NCI-H187 (cell line): ENCODE data around the gene PREX1.

Experiments
- DNase-seq, 2 experiments: peaks; one replicate each; lab custom pipeline; 2025; lab: John Stamatoyannopoulos, UW

The PREX1 gene

GRCh38 chr20:48680650-48681049 is 147.1 kb downstream of the PREX1 start:
- DNase-seq, result no peak

- peak; percentile 63 to 69 for DNase-seq
Measured at GRCh38 chr20:48679599-48679998, 148.2 kb downstream of the PREX1 start.

GRCh38 chr20:48679011-48679410 is 148.8 kb downstream of the PREX1 start:
- no peak for DNase-seq

- DNase-seq, result no peak
Measured at GRCh38 chr20:48678421-48678820, 149.4 kb downstream of the PREX1 start.

- peak in 1 of 2 experiments; percentile 13 for DNase-seq
Measured at GRCh38 chr20:48676795-48677460, 150.9 kb downstream of the PREX1 start.

- DNase-seq, result no peak
Measured at GRCh38 chr20:48676125-48676524, 151.7 kb downstream of the PREX1 start.

- DNase-seq, result no peak
Measured at GRCh38 chr20:48674461-48674860, 153.3 kb downstream of the PREX1 start.

GRCh38 chr20:48673507-48673906 is 154.3 kb downstream of the PREX1 start:
- no peak for DNase-seq

GRCh38 chr20:48672324-48672723 is 155.5 kb downstream of the PREX1 start:
- DNase-seq, result no peak

- no peak for DNase-seq
Measured at GRCh38 chr20:48671141-48671540, 156.7 kb downstream of the PREX1 start.

- DNase-seq, result no peak
Measured at GRCh38 chr20:48669946-48670605, 157.7 kb downstream of the PREX1 start.

- DNase-seq, result no peak
Measured at GRCh38 chr20:48668451-48668946, 159.3 kb downstream of the PREX1 start.

- no peak for DNase-seq
Measured at GRCh38 chr20:48667889-48668413, 159.8 kb downstream of the PREX1 start.

GRCh38 chr20:48667481-48667880 is 160.3 kb downstream of the PREX1 start:
- DNase-seq, result no peak

- DNase-seq, result no peak
Measured at GRCh38 chr20:48665785-48666184, 162.0 kb downstream of the PREX1 start.

- no peak for DNase-seq
Measured at GRCh38 chr20:48662711-48663110, 165.1 kb downstream of the PREX1 start.

- no peak for DNase-seq
Measured at GRCh38 chr20:48661575-48662455, 166.0 kb downstream of the PREX1 start.

- no peak for DNase-seq
Measured at GRCh38 chr20:48660788-48661187, 167.0 kb downstream of the PREX1 start.

- no peak for DNase-seq
Measured at GRCh38 chr20:48659858-48660257, 167.9 kb downstream of the PREX1 start.

GRCh38 chr20:48658505-48658904 is 169.3 kb downstream of the PREX1 start:
- DNase-seq, result no peak

GRCh38 chr20:48658198-48658476 is 169.7 kb downstream of the PREX1 start:
- no peak for DNase-seq

- peak in 1 of 2 experiments; percentile 34 for DNase-seq
Measured at GRCh38 chr20:48657426-48658197, 170.2 kb downstream of the PREX1 start.
